HEK293 (cell line): ENCODE measurements around the gene NARS2.

Experiments used
- CTCF ChIA-PET: fragments of 350-600 bp; formaldehyde crosslinking; extraction: SDS; loops from one replicate; lab custom pipeline; 2021; ENCODE audit warnings: antibody characterized with exemption; lab: Yijun Ruan, JAX
- POLR2A ChIA-PET: fragments of 300-600 bp; formaldehyde crosslinking; extraction: SDS; loops from one replicate; lab custom pipeline; 2020; ENCODE audit warnings: antibody characterized with exemption, inconsistent platforms; lab: Yijun Ruan, JAX
- H3K27ac ChIP-seq: fragments of 200-500 bp; sonication (Bioruptor generic); 2 replicates; pipeline ENCODE4 v1.5.1; 2014; ENCODE audit warnings: low read depth, low read length, control low read depth, inconsistent platforms; ENCODE audit errors: extremely low read depth
- H3K36me3 ChIP-seq, 2 experiments: fragments of 200-500 bp in 1 of 2; sonication (Bioruptor generic) in 1 of 2; 1 replicate in 1 of 2; 2 replicates in 1 of 2; pipeline ENCODE4 v1.5.1; 2014 to 2017; ENCODE audit warnings: inconsistent platforms in 2 of 2, low read length in 2 of 2; ENCODE audit not compliant: control insufficient read depth in 2 of 2, insufficient read depth in 1 of 2
- H3K4me1 ChIP-seq: fragments of 200-500 bp; sonication (Bioruptor generic); 2 replicates; pipeline ENCODE4 v1.5.1; 2014; ENCODE audit warnings: mild to moderate bottlenecking, low read length, inconsistent platforms; ENCODE audit not compliant: control insufficient read depth, insufficient read depth
- H3K4me3 ChIP-seq: 2 replicates; pipeline ENCODE4 v1.5.1; 2011; ENCODE audit warnings: low read depth, mild to moderate bottlenecking, control low read depth, low read length, moderate library complexity
- H3K9me3 ChIP-seq: fragments of 200-500 bp; sonication (Bioruptor generic); 2 replicates; pipeline ENCODE4 v1.5.1; 2014; ENCODE audit warnings: low read depth, low read length, inconsistent platforms; ENCODE audit not compliant: control insufficient read depth, insufficient read depth
- HOXA7 ChIP-seq: sonication (generic); formaldehyde crosslinking; IDR thresholded peaks from 2 replicates; pipeline ENCODE4 v1.8.1; 2022; ENCODE audit warnings: missing genetic modification reagents, borderline replicate concordance
- ZBTB20 ChIP-seq: fragments of 450-650 bp; formaldehyde crosslinking; IDR thresholded peaks from 2 replicates; pipeline ENCODE4 v1.5.1; 2016; ENCODE audit warnings: missing biosample characterization, missing genetic modification characterization
- ZBTB48 ChIP-seq: fragments of 450-650 bp; formaldehyde crosslinking; IDR thresholded peaks from 2 replicates; pipeline ENCODE4 v1.5.1; 2016; ENCODE audit warnings: missing biosample characterization, missing genetic modification characterization
- ZNF133 ChIP-seq: fragments of 450-650 bp; formaldehyde crosslinking; IDR thresholded peaks from 2 replicates; pipeline ENCODE4 v1.5.1; 2016; ENCODE audit warnings: missing biosample characterization, missing genetic modification characterization
- ZNF140 ChIP-seq: fragments of 450-650 bp; formaldehyde crosslinking; IDR thresholded peaks from 2 replicates; pipeline ENCODE4 v1.5.1; 2016; ENCODE audit warnings: missing biosample characterization, missing genetic modification characterization
- ZNF174 ChIP-seq: fragments of 450-650 bp; formaldehyde crosslinking; IDR thresholded peaks from 2 replicates; pipeline ENCODE4 v1.5.0; 2017; ENCODE audit warnings: missing biosample characterization, mild to moderate bottlenecking, missing genetic modification characterization
- ZNF223 ChIP-seq: fragments of 450-650 bp; formaldehyde crosslinking; IDR thresholded peaks from 2 replicates; pipeline ENCODE4 v1.5.1; 2016; ENCODE audit warnings: missing biosample characterization, missing genetic modification characterization
- ZNF274 ChIP-seq, 2 experiments: fragments of 200-500 bp in 1 of 2; fragments of 450-650 bp in 1 of 2; sonication (Bioruptor generic) in 1 of 2; formaldehyde crosslinking in 1 of 2; IDR thresholded peaks; 2 replicates each; pipeline versions ENCODE4 v1.5.1 to v1.6.1; 2014 to 2016; ENCODE audit warnings: borderline replicate concordance in 1 of 2, inconsistent platforms in 1 of 2, low read length in 1 of 2, missing biosample characterization in 1 of 2, missing genetic modification characterization in 1 of 2
- ZNF324 ChIP-seq: fragments of 450-650 bp; formaldehyde crosslinking; IDR thresholded peaks from 2 replicates; pipeline ENCODE4 v1.5.1; 2016; ENCODE audit warnings: missing biosample characterization, missing genetic modification characterization
- ZNF366 ChIP-seq: fragments of 450-650 bp; formaldehyde crosslinking; conservative IDR thresholded peaks from 2 replicates; pipeline ENCODE4 v1.5.1; 2016; ENCODE audit warnings: missing biosample characterization, missing genetic modification characterization
- ZNF501 ChIP-seq: fragments of 450-650 bp; formaldehyde crosslinking; IDR thresholded peaks from 2 replicates; pipeline ENCODE4 v1.5.1; 2016; ENCODE audit warnings: missing biosample characterization, missing genetic modification characterization
- ZNF521 ChIP-seq: fragments of 450-650 bp; formaldehyde crosslinking; IDR thresholded peaks from 2 replicates; pipeline ENCODE4 v1.5.1; 2017; ENCODE audit warnings: missing biosample characterization, mild to moderate bottlenecking, missing genetic modification characterization
- ZNF529 ChIP-seq: fragments of 450-650 bp; formaldehyde crosslinking; IDR thresholded peaks from 2 replicates; pipeline ENCODE4 v1.5.1; 2017; ENCODE audit warnings: missing genetic modification characterization, missing biosample characterization; ENCODE audit not compliant: insufficient replicate concordance
- ZNF549 ChIP-seq: fragments of 450-650 bp; IDR thresholded peaks from 2 replicates; pipeline ENCODE4 v1.5.1; 2018; ENCODE audit warnings: missing biosample characterization, missing genetic modification characterization, mild to moderate bottlenecking, inconsistent platforms, moderate library complexity
- ZNF558 ChIP-seq: fragments of 450-650 bp; formaldehyde crosslinking; IDR thresholded peaks from 2 replicates; pipeline ENCODE4 v1.5.1; 2016; ENCODE audit warnings: missing biosample characterization, missing genetic modification characterization
- ZNF624 ChIP-seq: fragments of 450-650 bp; formaldehyde crosslinking; IDR thresholded peaks from 2 replicates; pipeline ENCODE4 v1.5.1; 2017; ENCODE audit warnings: missing biosample characterization, missing genetic modification characterization
- ZNF664 ChIP-seq: fragments of 450-650 bp; formaldehyde crosslinking; IDR thresholded peaks from 2 replicates; pipeline ENCODE4 v1.5.1; 2016; ENCODE audit warnings: missing biosample characterization, missing genetic modification characterization
- ZNF701 ChIP-seq: fragments of 450-650 bp; formaldehyde crosslinking; IDR thresholded peaks from 2 replicates; pipeline ENCODE4 v1.5.1; 2016; ENCODE audit warnings: missing biosample characterization, missing genetic modification characterization
- ZNF792 ChIP-seq: fragments of 450-650 bp; formaldehyde crosslinking; IDR thresholded peaks from 2 replicates; pipeline ENCODE4 v1.5.1; 2016; ENCODE audit warnings: missing biosample characterization, missing genetic modification characterization
- TF ChIP-seq, protein P1 (sequence below): fragments of 450-650 bp; formaldehyde crosslinking; IDR thresholded peaks from 2 replicates; pipeline ENCODE4 v1.5.1; 2016; ENCODE audit warnings: missing biosample characterization, missing genetic modification characterization
- TF ChIP-seq, protein P2 (sequence below): fragments of 450-650 bp; formaldehyde crosslinking; IDR thresholded peaks from 2 replicates; pipeline ENCODE4 v1.5.0; 2017; ENCODE audit warnings: missing biosample characterization, missing genetic modification characterization, borderline replicate concordance
- TF ChIP-seq, protein P3 (sequence below): fragments of 450-650 bp; formaldehyde crosslinking; IDR thresholded peaks from 2 replicates; pipeline ENCODE4 v1.5.1; 2016; ENCODE audit warnings: missing biosample characterization, missing genetic modification characterization
- TF ChIP-seq, protein P4 (sequence below): fragments of 450-650 bp; formaldehyde crosslinking; IDR thresholded peaks from 2 replicates; pipeline ENCODE4 v1.5.1; 2016; ENCODE audit warnings: missing biosample characterization, missing genetic modification characterization
- TF ChIP-seq, protein P5 (sequence below): fragments of 450-650 bp; formaldehyde crosslinking; IDR thresholded peaks from 2 replicates; pipeline ENCODE4 v1.5.1; 2016; ENCODE audit warnings: missing biosample characterization, missing genetic modification characterization
- TF ChIP-seq, protein P6 (sequence below): fragments of 450-650 bp; formaldehyde crosslinking; IDR thresholded peaks from 2 replicates; pipeline ENCODE4 v1.5.1; 2016; ENCODE audit warnings: missing biosample characterization, missing genetic modification characterization
- TF ChIP-seq, protein P7 (sequence below): fragments of 450-650 bp; formaldehyde crosslinking; IDR thresholded peaks from 2 replicates; pipeline ENCODE4 v1.5.1; 2016; ENCODE audit warnings: missing biosample characterization, missing genetic modification characterization

Gene NARS2

DNA sequence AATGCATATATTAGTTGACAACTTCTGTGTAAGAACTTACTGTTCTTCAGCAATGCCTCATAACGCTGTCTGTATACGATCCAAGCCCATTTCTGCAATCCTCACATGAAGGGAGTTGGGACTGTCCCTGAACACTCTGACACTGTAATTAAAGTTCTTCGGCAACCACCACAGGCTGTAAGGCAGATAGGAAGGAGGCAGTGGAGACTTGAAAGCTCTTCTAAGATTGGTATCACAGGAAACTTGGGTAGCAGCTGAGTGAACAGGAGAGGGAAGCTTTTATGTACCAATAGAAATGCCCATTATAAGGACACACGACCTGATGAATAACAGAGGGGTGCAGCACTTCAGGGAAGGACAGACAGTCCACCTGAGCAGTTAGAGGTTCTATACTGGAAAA, 145.0 kb downstream of the NARS2 start:
- no peak overlapping the region for H3K4me3 ChIP-seq
- POLR2A ChIA-PET: no interaction called here
- TF ChIP-seq ZNF792 (tag by site-specific recombination) (no peak), HOXA7 (CRISPR knock-in tag) (no peak), ZNF501 (tag by site-specific recombination) (no peak), ZNF133 (tag by site-specific recombination) (no peak), ZNF366 (tag by site-specific recombination) (no peak), ZBTB48 (tag by site-specific recombination) (no peak), ZBTB20 (tag by site-specific recombination) (no peak), ZNF174 (no peak), ZNF701 (tag by site-specific recombination) (no peak)
- TF ChIP-seq, protein P1, sequence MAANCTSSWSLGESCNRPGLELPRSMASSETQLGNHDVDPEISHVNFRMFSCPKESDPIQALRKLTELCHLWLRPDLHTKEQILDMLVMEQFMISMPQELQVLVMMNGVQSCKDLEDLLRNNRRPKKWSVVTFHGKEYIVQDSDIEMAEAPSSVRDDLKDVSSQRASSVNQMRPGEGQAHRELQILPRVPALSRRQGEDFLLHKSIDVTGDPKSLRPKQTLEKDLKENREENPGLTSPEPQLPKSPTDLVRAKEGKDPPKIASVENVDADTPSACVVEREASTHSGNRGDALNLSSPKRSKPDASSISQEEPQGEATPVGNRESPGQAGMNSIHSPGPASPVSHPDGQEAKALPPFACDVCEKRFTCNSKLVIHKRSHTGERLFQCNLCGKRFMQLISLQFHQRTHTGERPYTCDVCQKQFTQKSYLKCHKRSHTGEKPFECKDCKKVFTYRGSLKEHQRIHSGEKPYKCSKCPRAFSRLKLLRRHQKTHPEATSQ (tag by site-specific recombination): no peak
- TF ChIP-seq, protein P2, sequence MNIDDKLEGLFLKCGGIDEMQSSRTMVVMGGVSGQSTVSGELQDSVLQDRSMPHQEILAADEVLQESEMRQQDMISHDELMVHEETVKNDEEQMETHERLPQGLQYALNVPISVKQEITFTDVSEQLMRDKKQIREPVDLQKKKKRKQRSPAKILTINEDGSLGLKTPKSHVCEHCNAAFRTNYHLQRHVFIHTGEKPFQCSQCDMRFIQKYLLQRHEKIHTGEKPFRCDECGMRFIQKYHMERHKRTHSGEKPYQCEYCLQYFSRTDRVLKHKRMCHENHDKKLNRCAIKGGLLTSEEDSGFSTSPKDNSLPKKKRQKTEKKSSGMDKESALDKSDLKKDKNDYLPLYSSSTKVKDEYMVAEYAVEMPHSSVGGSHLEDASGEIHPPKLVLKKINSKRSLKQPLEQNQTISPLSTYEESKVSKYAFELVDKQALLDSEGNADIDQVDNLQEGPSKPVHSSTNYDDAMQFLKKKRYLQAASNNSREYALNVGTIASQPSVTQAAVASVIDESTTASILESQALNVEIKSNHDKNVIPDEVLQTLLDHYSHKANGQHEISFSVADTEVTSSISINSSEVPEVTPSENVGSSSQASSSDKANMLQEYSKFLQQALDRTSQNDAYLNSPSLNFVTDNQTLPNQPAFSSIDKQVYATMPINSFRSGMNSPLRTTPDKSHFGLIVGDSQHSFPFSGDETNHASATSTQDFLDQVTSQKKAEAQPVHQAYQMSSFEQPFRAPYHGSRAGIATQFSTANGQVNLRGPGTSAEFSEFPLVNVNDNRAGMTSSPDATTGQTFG: no peak
- TF ChIP-seq, all 188 proteins: peak for 0
- no peaks in the 10 kb centered on the region for H3K4me1 ChIP-seq
- H3K36me3 ChIP-seq: no peaks in the 10 kb centered on the region
- CTCF ChIA-PET: interaction anchor here (1.9 to 5.5 kb wide), 3 partner anchors 9 to 201 kb away, joined by 4 to 41 read pairs (median 7); partner anchors contain the start of gene GAB2
- no peak overlapping the region for H3K27ac ChIP-seq
- H3K9me3 ChIP-seq: no peaks in the 10 kb centered on the region

DNA sequence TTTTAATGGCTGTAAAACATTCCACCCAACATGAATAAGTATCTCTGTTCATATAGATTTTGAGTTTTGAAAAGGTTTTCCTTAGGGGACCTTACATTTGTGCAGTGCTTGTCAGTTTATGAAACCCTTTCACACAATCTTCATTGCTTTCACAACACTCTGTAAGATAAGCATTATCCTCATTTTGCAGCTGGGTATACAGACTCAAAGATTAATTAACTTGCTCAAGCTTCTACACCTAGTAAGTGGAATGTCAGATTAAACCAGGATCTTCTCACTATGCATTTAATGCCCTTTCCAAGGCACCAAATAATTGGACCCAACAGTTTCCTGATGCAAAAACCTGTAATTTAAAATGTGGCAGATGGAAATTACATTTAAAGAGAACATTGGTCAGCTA, 145.5 kb downstream of the NARS2 start:
- Histone ChIP-seq H3K36me3 (no peaks in the 10 kb centered on the region), H3K4me3 (no peak overlapping the region), H3K4me1 (no peaks in the 10 kb centered on the region), H3K27ac (no peak overlapping the region), H3K9me3 (no peaks in the 10 kb centered on the region)
- CTCF ChIA-PET: interaction anchor here (1.9 to 5.5 kb wide), 3 partner anchors 9 to 201 kb away, joined by 4 to 41 read pairs (median 7); partner anchors contain the start of gene GAB2
- POLR2A ChIA-PET: no interaction called here
- TF ChIP-seq, protein P3, sequence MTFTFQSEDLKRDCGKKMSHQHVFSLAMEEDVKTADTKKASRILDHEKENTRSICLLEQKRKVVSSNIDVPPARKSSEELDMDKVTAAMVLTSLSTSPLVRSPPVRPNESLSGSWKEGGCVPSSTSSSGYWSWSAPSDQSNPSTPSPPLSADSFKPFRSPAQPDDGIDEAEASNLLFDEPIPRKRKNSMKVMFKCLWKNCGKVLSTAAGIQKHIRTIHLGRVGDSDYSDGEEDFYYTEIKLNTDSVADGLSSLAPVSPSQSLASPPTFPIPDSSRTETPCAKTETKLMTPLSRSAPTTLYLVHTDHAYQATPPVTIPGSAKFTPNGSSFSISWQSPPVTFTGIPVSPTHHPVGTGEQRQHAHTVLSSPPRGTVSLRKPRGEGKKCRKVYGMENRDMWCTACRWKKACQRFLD (tag by site-specific recombination): no peak
- TF ChIP-seq ZNF664 (tag by site-specific recombination) (no peak), ZNF324 (tag by site-specific recombination) (no peak), ZNF223 (no peak), ZNF558 (no peak), ZNF624 (tag by site-specific recombination) (no peak), ZNF549 (tag by site-specific recombination) (no peak), ZNF529 (tag by site-specific recombination) (no peak), ZNF521 (tag by site-specific recombination) (no peak), ZNF140 (tag by site-specific recombination) (no peak), ZNF274 (IDR thresholded peaks at IDR 0.05; ENCODE audit: low read length) (no peak), ZNF274 (tag by site-specific recombination; IDR thresholded peaks at IDR 0.05; ENCODE audit: borderline replicate concordance) (no peak)
- TF ChIP-seq, protein P4, sequence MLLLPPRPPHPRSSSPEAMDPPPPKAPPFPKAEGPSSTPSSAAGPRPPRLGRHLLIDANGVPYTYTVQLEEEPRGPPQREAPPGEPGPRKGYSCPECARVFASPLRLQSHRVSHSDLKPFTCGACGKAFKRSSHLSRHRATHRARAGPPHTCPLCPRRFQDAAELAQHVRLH (tag by site-specific recombination): no peak
- TF ChIP-seq, protein P5, sequence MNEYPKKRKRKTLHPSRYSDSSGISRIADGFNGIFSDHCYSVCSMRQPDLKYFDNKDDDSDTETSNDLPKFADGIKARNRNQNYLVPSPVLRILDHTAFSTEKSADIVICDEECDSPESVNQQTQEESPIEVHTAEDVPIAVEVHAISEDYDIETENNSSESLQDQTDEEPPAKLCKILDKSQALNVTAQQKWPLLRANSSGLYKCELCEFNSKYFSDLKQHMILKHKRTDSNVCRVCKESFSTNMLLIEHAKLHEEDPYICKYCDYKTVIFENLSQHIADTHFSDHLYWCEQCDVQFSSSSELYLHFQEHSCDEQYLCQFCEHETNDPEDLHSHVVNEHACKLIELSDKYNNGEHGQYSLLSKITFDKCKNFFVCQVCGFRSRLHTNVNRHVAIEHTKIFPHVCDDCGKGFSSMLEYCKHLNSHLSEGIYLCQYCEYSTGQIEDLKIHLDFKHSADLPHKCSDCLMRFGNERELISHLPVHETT (tag by site-specific recombination): no peak
- TF ChIP-seq, protein P6, sequence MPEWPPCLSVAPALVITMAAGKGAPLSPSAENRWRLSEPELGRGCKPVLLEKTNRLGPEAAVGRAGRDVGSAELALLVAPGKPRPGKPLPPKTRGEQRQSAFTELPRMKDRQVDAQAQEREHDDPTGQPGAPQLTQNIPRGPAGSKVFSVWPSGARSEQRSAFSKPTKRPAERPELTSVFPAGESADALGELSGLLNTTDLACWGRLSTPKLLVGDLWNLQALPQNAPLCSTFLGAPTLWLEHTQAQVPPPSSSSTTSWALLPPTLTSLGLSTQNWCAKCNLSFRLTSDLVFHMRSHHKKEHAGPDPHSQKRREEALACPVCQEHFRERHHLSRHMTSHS: no peak
- TF ChIP-seq, protein P7, sequence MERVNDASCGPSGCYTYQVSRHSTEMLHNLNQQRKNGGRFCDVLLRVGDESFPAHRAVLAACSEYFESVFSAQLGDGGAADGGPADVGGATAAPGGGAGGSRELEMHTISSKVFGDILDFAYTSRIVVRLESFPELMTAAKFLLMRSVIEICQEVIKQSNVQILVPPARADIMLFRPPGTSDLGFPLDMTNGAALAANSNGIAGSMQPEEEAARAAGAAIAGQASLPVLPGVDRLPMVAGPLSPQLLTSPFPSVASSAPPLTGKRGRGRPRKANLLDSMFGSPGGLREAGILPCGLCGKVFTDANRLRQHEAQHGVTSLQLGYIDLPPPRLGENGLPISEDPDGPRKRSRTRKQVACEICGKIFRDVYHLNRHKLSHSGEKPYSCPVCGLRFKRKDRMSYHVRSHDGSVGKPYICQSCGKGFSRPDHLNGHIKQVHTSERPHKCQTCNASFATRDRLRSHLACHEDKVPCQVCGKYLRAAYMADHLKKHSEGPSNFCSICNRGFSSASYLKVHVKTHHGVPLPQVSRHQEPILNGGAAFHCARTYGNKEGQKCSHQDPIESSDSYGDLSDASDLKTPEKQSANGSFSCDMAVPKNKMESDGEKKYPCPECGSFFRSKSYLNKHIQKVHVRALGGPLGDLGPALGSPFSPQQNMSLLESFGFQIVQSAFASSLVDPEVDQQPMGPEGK (tag by site-specific recombination): no peak
